D721Med (cell line): ENCODE measurements around the gene SHANK2.

ENCODE experiments used
- DNase-seq: peaks from one replicate; pipeline ENCODE4 v3.0.0; 2011; ENCODE audit warnings: low spot score; ENCODE audit not compliant: insufficient read length
- FAIRE-seq: peaks from 2 replicates; lab custom pipeline; 2011; peaks lifted over from hg19 to GRCh38; lab: Jason Lieb, UNC
- TF ChIP-seq, protein P1 (sequence below): IDR thresholded peaks from 2 replicates; pipeline ENCODE4 v1.5.1; 2012; ENCODE audit warnings: mild to moderate bottlenecking, control low read depth; ENCODE audit not compliant: insufficient read depth; ENCODE audit errors: missing control alignments

SHANK2 gene

DNA sequence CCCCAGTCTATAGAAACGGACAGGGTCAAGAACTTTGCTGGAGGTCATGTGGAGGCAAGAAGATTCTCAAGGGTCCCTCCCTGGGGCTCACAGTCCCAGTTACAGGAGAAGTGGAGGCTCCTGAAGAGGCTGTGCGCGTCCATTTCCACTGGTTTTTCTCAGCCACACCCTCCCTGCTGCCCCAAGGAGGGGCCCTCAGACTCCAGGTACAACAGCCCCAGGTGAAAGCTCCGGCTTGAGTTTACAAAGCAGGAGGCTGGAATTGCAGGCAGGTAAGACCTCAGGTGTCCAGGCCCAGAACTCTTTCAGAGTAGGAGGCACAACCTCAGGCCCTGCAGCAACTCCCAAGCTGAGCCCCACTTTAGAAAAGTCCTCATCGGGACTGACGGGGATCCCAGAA is 3.1 kb downstream of the SHANK2 start:
- DNase-seq (no peak), FAIRE-seq (no peak)
- TF ChIP-seq, protein P1, sequence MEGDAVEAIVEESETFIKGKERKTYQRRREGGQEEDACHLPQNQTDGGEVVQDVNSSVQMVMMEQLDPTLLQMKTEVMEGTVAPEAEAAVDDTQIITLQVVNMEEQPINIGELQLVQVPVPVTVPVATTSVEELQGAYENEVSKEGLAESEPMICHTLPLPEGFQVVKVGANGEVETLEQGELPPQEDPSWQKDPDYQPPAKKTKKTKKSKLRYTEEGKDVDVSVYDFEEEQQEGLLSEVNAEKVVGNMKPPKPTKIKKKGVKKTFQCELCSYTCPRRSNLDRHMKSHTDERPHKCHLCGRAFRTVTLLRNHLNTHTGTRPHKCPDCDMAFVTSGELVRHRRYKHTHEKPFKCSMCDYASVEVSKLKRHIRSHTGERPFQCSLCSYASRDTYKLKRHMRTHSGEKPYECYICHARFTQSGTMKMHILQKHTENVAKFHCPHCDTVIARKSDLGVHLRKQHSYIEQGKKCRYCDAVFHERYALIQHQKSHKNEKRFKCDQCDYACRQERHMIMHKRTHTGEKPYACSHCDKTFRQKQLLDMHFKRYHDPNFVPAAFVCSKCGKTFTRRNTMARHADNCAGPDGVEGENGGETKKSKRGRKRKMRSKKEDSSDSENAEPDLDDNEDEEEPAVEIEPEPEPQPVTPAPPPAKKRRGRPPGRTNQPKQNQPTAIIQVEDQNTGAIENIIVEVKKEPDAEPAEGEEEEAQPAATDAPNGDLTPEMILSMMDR: no peak

DNA sequence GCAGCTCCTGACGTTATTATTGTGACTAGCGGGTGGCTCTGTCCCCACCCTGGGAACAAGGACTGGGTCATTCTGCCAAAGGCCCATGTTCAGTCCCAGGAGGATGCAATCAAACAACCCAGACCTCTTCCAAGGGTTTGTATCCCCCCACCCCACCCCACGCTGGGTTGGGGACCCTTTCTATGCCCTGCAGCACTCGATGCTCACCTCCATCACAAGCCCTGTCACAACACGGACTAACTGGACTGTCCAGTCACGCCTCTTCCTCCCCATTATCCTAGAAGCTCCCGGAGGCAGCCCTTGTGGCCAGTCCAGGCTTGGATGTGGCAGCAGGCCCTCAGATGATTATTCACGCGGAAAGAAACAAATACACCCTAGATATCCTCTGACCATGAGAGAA is 3.7 kb downstream of the SHANK2 start:
- DNase-seq (no peak), FAIRE-seq (no peak)
- TF ChIP-seq, protein P1: no peak

DNA sequence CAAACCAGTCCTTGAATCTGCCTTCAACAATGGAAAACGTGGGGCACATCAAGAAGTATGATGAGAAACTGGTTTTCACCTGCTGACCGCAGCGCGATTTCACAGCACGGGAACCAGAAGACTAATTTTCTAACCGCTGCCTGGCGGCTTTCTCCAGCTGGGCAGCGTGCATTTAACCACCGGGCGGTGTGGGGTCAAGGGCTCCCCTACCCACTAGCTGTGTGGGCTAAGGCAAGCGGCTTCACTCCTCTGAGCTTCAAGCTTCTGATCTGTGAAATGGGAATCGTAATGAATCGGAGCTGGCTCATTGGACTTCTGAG is 4.2 kb downstream of the SHANK2 start:
- DNase-seq: no peak
- FAIRE-seq: no peak

DNA sequence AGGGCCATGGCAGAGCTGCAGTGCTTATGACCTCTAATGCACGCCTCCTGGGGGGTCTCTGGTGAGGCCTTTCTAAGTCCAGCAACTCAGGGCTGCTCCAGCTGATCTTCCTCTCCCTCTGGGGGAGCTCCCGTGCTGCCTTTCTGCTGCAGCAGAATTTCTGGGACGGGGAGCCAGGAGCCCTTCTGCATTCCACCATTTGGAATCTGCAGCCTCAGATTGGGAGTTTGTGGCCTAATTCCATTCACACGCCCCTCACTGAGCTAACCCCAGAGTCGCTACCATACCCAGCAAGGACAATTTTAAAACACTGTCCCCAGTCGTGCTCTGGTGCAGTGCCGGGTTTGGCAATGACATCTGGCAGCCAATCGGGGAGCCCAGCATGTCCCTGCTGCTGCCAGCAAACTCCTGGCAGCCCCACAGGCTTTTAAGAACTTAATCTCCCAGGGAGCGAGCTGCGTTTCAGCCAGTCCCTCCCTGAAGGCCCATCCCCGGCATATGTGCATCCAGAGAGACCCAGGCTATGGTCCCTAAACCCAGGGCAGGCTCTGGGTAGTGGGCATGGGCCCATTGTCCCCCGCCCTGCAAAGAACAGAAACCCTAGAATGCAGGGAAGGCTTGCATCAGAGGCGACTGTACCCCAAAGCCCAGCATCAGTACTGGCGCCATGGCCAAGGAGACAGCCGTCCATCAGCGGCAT is 4.7 kb downstream of the SHANK2 start:
- no peak for DNase-seq
- FAIRE-seq: no peak
- TF ChIP-seq, protein P1: no peak

More for the DNA sequence above, 4.2 kb downstream of the SHANK2 start:
- TF ChIP-seq, protein P1: no peak

DNA sequence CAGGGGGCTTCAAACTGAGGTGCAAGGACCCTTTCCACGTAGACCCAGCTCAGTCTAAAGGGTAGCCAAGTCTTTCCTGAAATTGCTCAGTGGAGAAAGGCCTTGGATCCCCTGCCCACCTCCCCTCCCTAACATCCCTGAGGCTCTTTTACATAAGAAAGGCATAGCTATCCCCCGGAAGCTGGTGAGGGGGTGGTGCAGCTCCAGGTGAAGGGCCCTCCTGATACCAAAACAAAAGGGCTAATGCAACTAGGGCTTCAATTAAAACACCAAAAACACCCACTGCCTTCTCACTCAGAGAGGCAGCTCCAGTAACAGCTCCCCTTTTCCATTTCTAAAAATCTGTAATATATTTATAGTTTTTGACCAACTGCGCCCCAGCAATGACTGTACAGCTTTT is 5.8 kb downstream of the SHANK2 start:
- DNase-seq (no peak), FAIRE-seq (no peak)
- TF ChIP-seq, protein P1: no peak

DNA sequence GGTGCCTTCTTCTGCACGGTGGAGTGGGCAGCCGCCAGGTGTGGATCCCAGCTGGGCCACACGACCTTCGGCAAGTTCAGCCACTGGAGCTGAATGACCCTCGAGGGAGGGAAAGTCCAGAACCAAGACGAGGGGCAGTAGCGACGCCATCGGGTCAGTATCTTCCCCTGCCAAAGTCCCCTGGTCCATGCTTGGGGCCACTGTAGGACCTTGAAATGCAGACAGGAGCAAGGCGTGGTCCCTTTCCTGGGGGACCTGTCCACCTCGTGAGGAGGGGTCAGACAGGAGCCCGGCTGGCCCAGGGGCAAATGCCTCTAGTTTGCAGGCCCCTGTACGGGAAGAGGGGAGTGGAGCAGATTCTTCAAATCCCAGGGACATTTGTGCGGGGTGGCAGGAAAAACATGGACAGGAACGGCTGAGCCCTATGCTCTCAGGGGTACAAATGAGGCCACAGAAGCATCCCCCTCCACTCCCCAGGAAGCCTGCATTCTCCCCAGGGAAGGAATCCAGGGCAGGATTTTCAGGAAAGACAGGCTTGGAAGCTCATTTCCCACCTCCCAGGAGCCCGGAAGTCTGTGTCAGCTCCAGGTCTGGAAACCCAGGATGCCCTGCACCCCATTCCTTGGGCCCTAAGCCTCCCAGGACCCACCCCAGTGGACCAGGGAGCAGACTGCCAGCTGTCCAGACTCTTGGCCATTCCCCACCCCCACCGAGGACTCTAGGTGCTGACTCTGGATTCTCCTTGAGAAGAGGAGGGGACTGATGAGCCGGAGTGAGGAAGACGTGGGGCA is 6.6 kb downstream of the SHANK2 start:
- TF ChIP-seq, protein P1: no peak
- FAIRE-seq: no peak
- DNase-seq: no peak
